ENCODE measurements around the gene EFCAB8.
"Not testable (repeated sequence)": the region's sequence is repeated elsewhere in the genome, so short reads cannot be mapped to it uniquely, and the experiment has no call there.

EFCAB8 gene

GRCh38 chr20:32971703-32972161, 113.0 kb downstream of the EFCAB8 start:
- DNase-seq (ENCODE audit: low read depth in 3 of 3), result no peak

- peak; percentile 65 to 74 (median 72) for DNase-seq (ENCODE audit: low read depth in 3 of 3)
Measured at GRCh38 chr20:32972181-32973076, 113.7 kb downstream of the EFCAB8 start.

- DNase-seq (ENCODE audit: low read depth in 3 of 3), result no peak
Measured at GRCh38 chr20:32973077-32973717, 114.5 kb downstream of the EFCAB8 start.

- DNase-seq (ENCODE audit: low read depth in 3 of 3), result not testable (repeated sequence)
Measured at GRCh38 chr20:32974204-32975064, 115.7 kb downstream of the EFCAB8 start.

GRCh38 chr20:32975121-32975520, 116.4 kb downstream of the EFCAB8 start:
- not testable (repeated sequence) for DNase-seq (ENCODE audit: low read depth in 3 of 3)

GRCh38 chr20:32975698-32976674, 117.3 kb downstream of the EFCAB8 start:
- DNase-seq (ENCODE audit: low read depth in 3 of 3), result no peak

GRCh38 chr20:32976746-32977145, 118.0 kb downstream of the EFCAB8 start:
- no peak for DNase-seq (ENCODE audit: low read depth in 3 of 3)

- DNase-seq (ENCODE audit: low read depth in 3 of 3), result no peak
Measured at GRCh38 chr20:32977281-32978008, 118.7 kb downstream of the EFCAB8 start.

GRCh38 chr20:32978009-32978335, 119.2 kb downstream of the EFCAB8 start:
- DNase-seq (ENCODE audit: low read depth in 3 of 3), result no peak

GRCh38 chr20:32979201-32979998, 120.7 kb downstream of the EFCAB8 start:
- no peak for DNase-seq (ENCODE audit: low read depth in 3 of 3)

- DNase-seq (ENCODE audit: low read depth in 3 of 3), result no peak
Measured at GRCh38 chr20:32980131-32980941, 121.6 kb downstream of the EFCAB8 start.

GRCh38 chr20:32980990-32981389, 122.3 kb downstream of the EFCAB8 start:
- DNase-seq (ENCODE audit: low read depth in 3 of 3), result no peak

- no peak for DNase-seq (ENCODE audit: low read depth in 3 of 3)
Measured at GRCh38 chr20:32982617-32983458, 124.1 kb downstream of the EFCAB8 start.

GRCh38 chr20:32983459-32984112, 124.9 kb downstream of the EFCAB8 start:
- no peak for DNase-seq (ENCODE audit: low read depth in 3 of 3)

- DNase-seq (ENCODE audit: low read depth in 3 of 3), result no peak
Measured at GRCh38 chr20:32984196-32984595, 125.5 kb downstream of the EFCAB8 start.

- DNase-seq (ENCODE audit: low read depth in 3 of 3), result no peak
Measured at GRCh38 chr20:32984631-32985354, 126.1 kb downstream of the EFCAB8 start.
